SU-DHL-6 (cell line): ENCODE data around the gene DENND6B.

Experiments
- H2AFZ ChIP-seq: fragments of 200-600 bp; sonication (generic); 2 replicates; pipeline ENCODE4 v1.6.1; 2014; ENCODE audit warnings: low read depth, mild to moderate bottlenecking, moderate library complexity, mixed read lengths, antibody characterized with exemption, low read length; ENCODE audit not compliant: severe bottlenecking
- H3F3A ChIP-seq: fragments of 200-600 bp; shearing (Covaris generic); 2 replicates; pipeline ENCODE4 v1.6.0; 2016; ENCODE audit warnings: antibody characterized with exemption, mild to moderate bottlenecking; ENCODE audit not compliant: insufficient read depth
- H3K27ac ChIP-seq: fragments of 200-600 bp; sonication (generic); 2 replicates; pipeline ENCODE4 v1.5.1; 2016; ENCODE audit warnings: low read depth, mild to moderate bottlenecking, low read length, moderate library complexity, mixed read lengths
- H3K27me3 ChIP-seq: fragments of 200-600 bp; sonication (generic), shearing (Covaris generic); 2 replicates; pipeline ENCODE4 v1.6.0; 2014; ENCODE audit warnings: mild to moderate bottlenecking, low read length
- H3K36me3 ChIP-seq: fragments of 200-600 bp; sonication (generic); 2 replicates; pipeline ENCODE4 v1.6.1; 2014; ENCODE audit warnings: mild to moderate bottlenecking, low read length, mixed read lengths
- H3K4me2 ChIP-seq: fragments of 300-600, 200-600 bp; shearing (Covaris generic), sonication (generic); 2 replicates; pipeline ENCODE4 v1.6.0; 2014; ENCODE audit warnings: low read length, low read depth, mild to moderate bottlenecking; ENCODE audit not compliant: poor library complexity, severe bottlenecking
- H3K4me3 ChIP-seq: fragments of 200-600 bp; sonication (generic); 2 replicates; pipeline ENCODE4 v1.5.1; 2014; ENCODE audit warnings: antibody characterized with exemption, low read length, mild to moderate bottlenecking, mixed read lengths; ENCODE audit not compliant: insufficient read depth, poor library complexity, severe bottlenecking
- H3K79me2 ChIP-seq: fragments of 200-600 bp; sonication (generic); 2 replicates; pipeline ENCODE4 v1.6.1; 2014; ENCODE audit warnings: mild to moderate bottlenecking, low read length, moderate library complexity; ENCODE audit not compliant: insufficient read depth
- H3K9ac ChIP-seq: fragments of 200-600 bp; sonication (generic); 2 replicates; pipeline ENCODE4 v1.7.0; 2014; ENCODE audit warnings: mild to moderate bottlenecking, low read length
- H3K9me2 ChIP-seq: fragments of 200-600 bp; sonication (generic); replicated peaks from 2 replicates; pipeline ENCODE4 v1.6.1; 2014; ENCODE audit warnings: low read length; ENCODE audit not compliant: insufficient read depth
- H3K9me3 ChIP-seq: fragments of 200-600 bp; sonication (generic); 2 replicates; pipeline ENCODE4 v1.6.1; 2014; ENCODE audit warnings: low read length, mixed read lengths; ENCODE audit not compliant: insufficient read depth
- H4K20me1 ChIP-seq: fragments of 200-600 bp; sonication (generic); 2 replicates; pipeline ENCODE4 v1.6.1; 2014; ENCODE audit warnings: low read depth, mild to moderate bottlenecking, antibody characterized with exemption, low read length, moderate library complexity, mixed read lengths
- EZH2phosphoT487 ChIP-seq: fragments of 200-600 bp; sonication (generic), shearing (Covaris generic); conservative IDR thresholded peaks from 2 replicates; pipeline ENCODE4 v1.6.1; 2018; ENCODE audit warnings: mild to moderate bottlenecking, antibody characterized with exemption, low read length, moderate library complexity, mixed read lengths
- TF ChIP-seq, protein P1 (sequence below): fragments of 200-600 bp; sonication (generic); IDR thresholded peaks from one replicate; pipeline ENCODE4 v1.5.1; 2017; ENCODE audit warnings: antibody characterized with exemption, mild to moderate bottlenecking, low read length, moderate library complexity; ENCODE audit not compliant: insufficient read depth, poor library complexity, severe bottlenecking

DENND6B gene

DNA sequence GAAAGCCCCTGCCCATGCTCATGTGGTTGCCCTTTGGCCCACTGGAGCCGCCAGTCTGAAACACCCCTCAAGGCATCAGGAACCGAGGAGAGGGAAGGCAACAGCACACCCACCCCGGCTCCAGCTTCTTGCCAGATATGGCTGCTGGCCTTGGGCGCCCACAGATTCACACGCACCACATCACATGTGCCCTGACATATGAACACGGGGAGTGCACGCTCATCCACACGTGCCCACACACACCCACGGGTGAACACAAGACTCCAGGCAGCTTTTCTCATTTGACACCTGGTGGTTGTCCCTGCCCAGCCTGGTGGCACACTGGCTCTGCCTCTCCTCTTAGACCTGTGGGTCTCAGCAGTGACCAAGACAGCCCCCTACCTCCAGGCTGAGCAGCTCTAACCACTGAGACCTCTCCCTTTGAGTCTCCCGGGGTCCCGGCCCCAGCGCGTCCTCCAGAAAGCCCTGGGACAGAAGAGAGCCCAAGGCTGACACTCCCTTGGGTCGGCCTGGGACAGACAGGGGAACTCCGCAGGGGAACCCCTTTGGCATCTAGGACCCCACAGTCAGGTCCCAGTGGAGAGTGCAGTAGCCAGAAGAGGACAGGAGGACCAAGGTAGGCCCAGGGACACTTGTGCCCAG is 62.6 kb downstream of the DENND6B start:
- no peaks in the 10 kb centered on the region for H3K9me2 ChIP-seq
- no peaks in the 10 kb centered on the region for H3F3A ChIP-seq
- H3K4me2 ChIP-seq, result no peak overlapping the region
- H3K79me2 ChIP-seq, result no peaks in the 10 kb centered on the region
- no peak overlapping the region for H3K27ac ChIP-seq
- no peaks in the 10 kb centered on the region for H3K27me3 ChIP-seq
- H3K9ac ChIP-seq, result no peak overlapping the region
- no peak for TF ChIP-seq EZH2phosphoT487
- TF ChIP-seq, protein P1, sequence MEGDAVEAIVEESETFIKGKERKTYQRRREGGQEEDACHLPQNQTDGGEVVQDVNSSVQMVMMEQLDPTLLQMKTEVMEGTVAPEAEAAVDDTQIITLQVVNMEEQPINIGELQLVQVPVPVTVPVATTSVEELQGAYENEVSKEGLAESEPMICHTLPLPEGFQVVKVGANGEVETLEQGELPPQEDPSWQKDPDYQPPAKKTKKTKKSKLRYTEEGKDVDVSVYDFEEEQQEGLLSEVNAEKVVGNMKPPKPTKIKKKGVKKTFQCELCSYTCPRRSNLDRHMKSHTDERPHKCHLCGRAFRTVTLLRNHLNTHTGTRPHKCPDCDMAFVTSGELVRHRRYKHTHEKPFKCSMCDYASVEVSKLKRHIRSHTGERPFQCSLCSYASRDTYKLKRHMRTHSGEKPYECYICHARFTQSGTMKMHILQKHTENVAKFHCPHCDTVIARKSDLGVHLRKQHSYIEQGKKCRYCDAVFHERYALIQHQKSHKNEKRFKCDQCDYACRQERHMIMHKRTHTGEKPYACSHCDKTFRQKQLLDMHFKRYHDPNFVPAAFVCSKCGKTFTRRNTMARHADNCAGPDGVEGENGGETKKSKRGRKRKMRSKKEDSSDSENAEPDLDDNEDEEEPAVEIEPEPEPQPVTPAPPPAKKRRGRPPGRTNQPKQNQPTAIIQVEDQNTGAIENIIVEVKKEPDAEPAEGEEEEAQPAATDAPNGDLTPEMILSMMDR, result no peak
- no peak overlapping the region for H3K4me3 ChIP-seq
- H2AFZ ChIP-seq, result no peak overlapping the region
- no peaks in the 10 kb centered on the region for H3K9me3 ChIP-seq
- no peaks in the 10 kb centered on the region for H3K36me3 ChIP-seq
- no peaks in the 10 kb centered on the region for H4K20me1 ChIP-seq

DNA sequence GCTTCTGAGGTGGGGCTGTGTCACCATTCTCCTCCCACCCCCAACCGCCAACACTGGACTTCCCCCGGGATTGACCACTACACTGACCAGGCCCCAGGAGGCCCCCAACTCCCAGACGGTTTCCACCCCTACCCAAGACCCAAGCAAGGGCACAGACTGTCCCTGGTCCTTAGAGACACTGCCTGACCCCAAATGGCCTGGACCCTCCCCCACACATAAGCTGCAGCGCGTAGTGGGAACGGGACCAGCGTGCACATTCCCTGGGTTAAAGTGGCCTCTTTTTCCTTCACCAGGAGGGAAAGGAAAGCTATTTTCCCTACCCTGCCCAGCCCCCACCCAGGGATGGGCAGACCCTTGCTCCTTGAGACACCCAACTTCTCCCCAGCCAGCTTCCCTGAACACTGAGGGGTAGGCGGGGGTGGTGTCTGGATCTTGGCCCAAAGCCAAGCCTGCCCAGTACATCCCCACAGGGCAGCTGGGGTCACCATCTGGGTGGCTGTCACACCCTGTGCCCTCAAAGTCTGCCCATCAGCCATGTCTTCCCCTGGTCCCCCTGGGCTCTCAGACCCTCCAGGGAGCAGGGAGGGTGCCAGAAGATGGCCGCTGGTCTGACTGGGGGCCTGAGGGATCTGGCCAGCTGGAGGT is 63.7 kb downstream of the DENND6B start:
- no peaks in the 10 kb centered on the region for H3K36me3 ChIP-seq
- no peaks in the 10 kb centered on the region for H3K79me2 ChIP-seq
- no peaks in the 10 kb centered on the region for H3K9me2 ChIP-seq
- H3K4me2 ChIP-seq, result no peak overlapping the region
- H3K9ac ChIP-seq, result no peak overlapping the region
- H2AFZ ChIP-seq, result no peak overlapping the region
- no peak for TF ChIP-seq EZH2phosphoT487
- TF ChIP-seq, protein P1, result no peak
- H3K9me3 ChIP-seq, result no peaks in the 10 kb centered on the region
- H3F3A ChIP-seq, result no peaks in the 10 kb centered on the region
- H3K27me3 ChIP-seq, result no peaks in the 10 kb centered on the region
- no peak overlapping the region for H3K4me3 ChIP-seq
- no peak overlapping the region for H3K27ac ChIP-seq
- no peaks in the 10 kb centered on the region for H4K20me1 ChIP-seq

DNA sequence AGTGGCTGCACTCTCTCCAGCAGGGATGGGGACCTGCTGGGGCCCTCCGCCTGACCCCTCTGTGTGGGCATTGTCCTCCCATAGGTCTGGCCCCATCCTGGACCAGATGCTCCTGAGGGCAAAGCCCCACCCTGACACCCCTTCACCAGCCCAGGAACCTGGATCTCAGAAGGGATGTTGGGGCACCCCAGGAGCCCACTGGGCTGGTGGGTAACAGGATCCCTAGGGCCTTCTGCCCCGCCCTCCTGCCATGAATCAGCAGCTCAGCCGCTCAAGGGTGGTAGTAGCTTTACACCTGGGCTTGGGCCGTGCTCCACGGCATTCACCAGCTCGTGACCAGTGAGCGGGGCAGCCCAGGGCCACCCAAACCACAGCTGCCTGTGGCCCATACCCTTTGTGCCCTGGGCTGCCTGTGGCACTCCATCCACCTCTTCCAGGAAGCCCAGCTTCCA is 64.3 kb downstream of the DENND6B start:
- no peak overlapping the region for H3K4me3 ChIP-seq
- no peak overlapping the region for H3K4me2 ChIP-seq
- no peak for TF ChIP-seq EZH2phosphoT487

More for the DNA sequence above, 64.3 kb downstream of the DENND6B start:
- no peaks in the 10 kb centered on the region for H3K27me3 ChIP-seq
- no peaks in the 10 kb centered on the region for H3K36me3 ChIP-seq
- H2AFZ ChIP-seq, result no peak overlapping the region
- H3K27ac ChIP-seq, result no peak overlapping the region
- no peaks in the 10 kb centered on the region for H3K79me2 ChIP-seq
- no peaks in the 10 kb centered on the region for H3K9me2 ChIP-seq
- no peak overlapping the region for H3K9ac ChIP-seq
- no peaks in the 10 kb centered on the region for H3F3A ChIP-seq
- H4K20me1 ChIP-seq, result no peaks in the 10 kb centered on the region
- H3K9me3 ChIP-seq, result no peaks in the 10 kb centered on the region
